ENCODE results near the gene ABCA2. TPM values are rescaled to one million over a fixed set of nuclear protein-coding genes. Genes with fewer than 3 reads are reported as not detected.

Gene ABCA2
- total RNA-seq, 1 experiment from 2014 or later = 114 TPM

DNA sequence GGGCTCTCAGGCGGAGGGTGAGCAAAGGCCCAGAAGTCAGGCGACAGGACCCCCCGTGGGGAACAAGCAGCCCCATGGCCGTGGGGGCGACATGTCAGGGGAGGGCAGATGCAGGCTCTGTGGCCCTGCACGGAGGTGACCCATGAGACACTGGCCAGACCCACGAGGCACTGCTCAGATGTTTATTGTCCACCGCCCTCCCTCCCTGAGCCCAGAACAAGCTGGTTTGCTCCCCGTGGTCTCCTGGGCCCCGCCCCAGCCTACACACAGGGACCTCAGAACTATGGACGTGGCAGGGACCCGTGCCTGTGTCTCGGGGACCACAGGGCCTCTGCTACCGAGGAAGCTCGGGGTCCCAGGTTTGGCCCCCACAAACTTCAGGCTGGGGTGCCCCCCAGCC is 2.0 kb upstream of the ABCA2 start:
- Histone ChIP-seq H4K20me1 (ENCODE audit: insufficient read depth) (no peaks in the 10 kb centered on the region), H3K9me3 (ENCODE audit: control insufficient read depth in 1 of 2, insufficient read depth in 1 of 2, low read depth in 1 of 2, low read length in 2 of 2) (no peaks in the 10 kb centered on the region), H2AFZ (ENCODE audit: low read depth, low read length, poor library complexity, severe bottlenecking) (no peak overlapping the region), H3K4me3 (replicated peaks in 1 of 2; ENCODE audit: low read depth in 1 of 2, low read length in 2 of 2) (no peak overlapping the region), H3K9ac (ENCODE audit: low read length) (no peak overlapping the region), H3K79me2 (ENCODE audit: insufficient read depth, low read length) (peaks cover 27% of the 10 kb centered on the region; the same call in 1 of the 2 replicates), H3K4me1 (ENCODE audit: control insufficient read depth in 1 of 2, insufficient read depth in 2 of 2, low read length in 2 of 2) (peaks cover 37 to 54% of the 10 kb centered on the region in 2 experiments), H3K27me3 (ENCODE audit: insufficient read depth, low read length) (no peaks in the 10 kb centered on the region), H3K27ac (ENCODE audit: low read depth, low read length) (no peak overlapping the region), H3K36me3 (ENCODE audit: control insufficient read depth in 1 of 2, insufficient read depth in 2 of 2, low read length in 2 of 2) (no peaks in the 10 kb centered on the region), H3K4me2 (ENCODE audit: low read length) (no peak overlapping the region), H3K9me2 (ENCODE audit: insufficient read depth) (no peaks in the 10 kb centered on the region)
- BruUV-seq (replicated peaks) = no TSS peak
- TF ChIP-seq, protein P1, sequence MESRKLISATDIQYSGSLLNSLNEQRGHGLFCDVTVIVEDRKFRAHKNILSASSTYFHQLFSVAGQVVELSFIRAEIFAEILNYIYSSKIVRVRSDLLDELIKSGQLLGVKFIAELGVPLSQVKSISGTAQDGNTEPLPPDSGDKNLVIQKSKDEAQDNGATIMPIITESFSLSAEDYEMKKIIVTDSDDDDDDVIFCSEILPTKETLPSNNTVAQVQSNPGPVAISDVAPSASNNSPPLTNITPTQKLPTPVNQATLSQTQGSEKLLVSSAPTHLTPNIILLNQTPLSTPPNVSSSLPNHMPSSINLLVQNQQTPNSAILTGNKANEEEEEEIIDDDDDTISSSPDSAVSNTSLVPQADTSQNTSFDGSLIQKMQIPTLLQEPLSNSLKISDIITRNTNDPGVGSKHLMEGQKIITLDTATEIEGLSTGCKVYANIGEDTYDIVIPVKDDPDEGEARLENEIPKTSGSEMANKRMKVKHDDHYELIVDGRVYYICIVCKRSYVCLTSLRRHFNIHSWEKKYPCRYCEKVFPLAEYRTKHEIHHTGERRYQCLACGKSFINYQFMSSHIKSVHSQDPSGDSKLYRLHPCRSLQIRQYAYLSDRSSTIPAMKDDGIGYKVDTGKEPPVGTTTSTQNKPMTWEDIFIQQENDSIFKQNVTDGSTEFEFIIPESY (IDR thresholded peaks at IDR 0.05; ENCODE audit: extremely low read depth, insufficient replicate concordance, low read length) = no peak
- TF ChIP-seq TCF7L2 (IDR thresholded peaks at IDR 0.05; ENCODE audit: borderline replicate concordance, extremely low read depth, insufficient read depth, insufficient read length) (no peak), POLR2A (IDR thresholded peaks at IDR 0.05; ENCODE audit: borderline replicate concordance, extremely low read depth, insufficient read depth, insufficient read length) (no peak), EZH2 (IDR thresholded peaks at IDR 0.05) (no peak)
- TF ChIP-seq, protein P2, sequence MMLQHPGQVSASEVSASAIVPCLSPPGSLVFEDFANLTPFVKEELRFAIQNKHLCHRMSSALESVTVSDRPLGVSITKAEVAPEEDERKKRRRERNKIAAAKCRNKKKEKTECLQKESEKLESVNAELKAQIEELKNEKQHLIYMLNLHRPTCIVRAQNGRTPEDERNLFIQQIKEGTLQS (IDR thresholded peaks at IDR 0.05) = no peak
- RAD21 ChIA-PET (ENCODE audit: low non-redundant PET in 1 of 2, low total read pairs in 2 of 2, uncharacterized antibody in 2 of 2, unreplicated experiment in 2 of 2) = interaction anchor here in 1 of 2 experiments (1.2 kb wide), 1 partner anchor 82 kb away, joined by 4 read pairs; no protein-coding TSS in a partner anchor
- intact Hi-C loops (cut with micrococcal nuclease) = no loop called here
- CTCF ChIA-PET = interaction anchor here (0.6 to 2.1 kb wide), 38 partner anchors 9 to 336 kb away, joined by 3 to 42 read pairs (median 5); partner anchors contain the start of genes AJM1, CLIC3, ENTPD2 and FBXW5
- no peak for ATAC-seq
- POLR2A ChIA-PET = interaction anchor here (0.7 to 1.4 kb wide), 4 partner anchors 38 to 211 kb away, joined by 3 to 6 read pairs (median 6); partner anchors contain the start of genes PAXX and TUBB4B
- DNase-seq (ENCODE audit: low read depth, low spot score) = no peak

Data from HCT116 (cell line).